Fibroblast of skin of scalp (primary cell): Measurements from ENCODE around the gene SLC6A11.

Source experiments
- DNase-seq: peaks from one replicate; pipeline ENCODE4 v3.0.0-alpha.2; 2013

Gene SLC6A11

GRCh38 chr3:10843378-10843777 lies 27.4 kb downstream of the SLC6A11 start:
- DNase-seq: no peak

- DNase-seq: no peak
Observed at GRCh38 chr3:10845001-10845761, 29.2 kb downstream of the SLC6A11 start.

- no peak for DNase-seq
Observed at GRCh38 chr3:10845839-10846656, 30.0 kb downstream of the SLC6A11 start.

- DNase-seq: no peak
Observed at GRCh38 chr3:10846657-10846975, 30.6 kb downstream of the SLC6A11 start.

- no peak for DNase-seq
Observed at GRCh38 chr3:10848261-10848660, 32.2 kb downstream of the SLC6A11 start.

GRCh38 chr3:10852066-10852808 lies 36.2 kb downstream of the SLC6A11 start:
- no peak for DNase-seq

GRCh38 chr3:10855083-10855870 lies 39.2 kb downstream of the SLC6A11 start:
- DNase-seq: no peak

- no peak for DNase-seq
Observed at GRCh38 chr3:10855871-10856662, 40.0 kb downstream of the SLC6A11 start.

- no peak for DNase-seq
Observed at GRCh38 chr3:10857235-10857634, 41.2 kb downstream of the SLC6A11 start.

- DNase-seq: no peak
Observed at GRCh38 chr3:10858091-10858490, 42.1 kb downstream of the SLC6A11 start.

GRCh38 chr3:10867384-10867783 lies 51.4 kb downstream of the SLC6A11 start:
- peak; percentile 21 for DNase-seq

GRCh38 chr3:10869460-10869859 lies 53.4 kb downstream of the SLC6A11 start:
- no peak for DNase-seq

GRCh38 chr3:10870296-10870695 lies 54.3 kb downstream of the SLC6A11 start:
- no peak for DNase-seq

- no peak for DNase-seq
Observed at GRCh38 chr3:10873415-10873814, 57.4 kb downstream of the SLC6A11 start.

GRCh38 chr3:10875914-10876313 lies 59.9 kb downstream of the SLC6A11 start:
- no peak for DNase-seq

- DNase-seq: no peak
Observed at GRCh38 chr3:10876661-10877060, 60.6 kb downstream of the SLC6A11 start.

GRCh38 chr3:10882851-10883250 lies 66.8 kb downstream of the SLC6A11 start:
- no peak for DNase-seq

GRCh38 chr3:10883478-10884234 lies 67.6 kb downstream of the SLC6A11 start:
- no peak for DNase-seq

- DNase-seq: no peak
Observed at GRCh38 chr3:10887015-10887414, 71.0 kb downstream of the SLC6A11 start.

- DNase-seq: no peak
Observed at GRCh38 chr3:10888518-10889090, 72.6 kb downstream of the SLC6A11 start.
